A204.1 (cell line): ENCODE results near the gene MAP3K7CL.
"Not testable (repeated sequence)": the region's sequence is repeated elsewhere in the genome, so short reads cannot be mapped to it uniquely, and the experiment has no call there.

Experiments used
- FAIRE-seq: peaks from 2 replicates; lab custom pipeline; 2012; peaks lifted over from hg19 to GRCh38; lab: Jason Lieb, UNC

The MAP3K7CL gene

DNA sequence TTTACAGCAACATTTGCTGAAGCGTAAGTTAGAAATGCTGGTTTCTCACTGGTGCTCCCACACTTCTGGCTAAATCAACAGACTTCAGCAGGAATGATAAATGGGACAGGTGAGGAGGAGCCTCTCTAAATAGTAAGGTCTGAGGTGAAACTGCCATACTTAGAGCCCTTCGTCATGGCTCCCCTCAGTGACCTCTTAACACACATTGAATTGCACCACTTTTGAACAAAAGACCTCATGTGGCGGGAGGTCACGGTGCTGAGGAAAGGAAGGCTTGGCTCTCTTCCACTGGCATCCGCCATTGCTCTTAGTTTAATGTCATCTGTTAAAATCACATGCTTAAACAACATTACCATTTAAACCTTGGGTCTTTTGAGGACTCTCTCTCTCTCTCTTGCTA, 3.4 kb downstream of the MAP3K7CL start:
- FAIRE-seq = no peak

DNA sequence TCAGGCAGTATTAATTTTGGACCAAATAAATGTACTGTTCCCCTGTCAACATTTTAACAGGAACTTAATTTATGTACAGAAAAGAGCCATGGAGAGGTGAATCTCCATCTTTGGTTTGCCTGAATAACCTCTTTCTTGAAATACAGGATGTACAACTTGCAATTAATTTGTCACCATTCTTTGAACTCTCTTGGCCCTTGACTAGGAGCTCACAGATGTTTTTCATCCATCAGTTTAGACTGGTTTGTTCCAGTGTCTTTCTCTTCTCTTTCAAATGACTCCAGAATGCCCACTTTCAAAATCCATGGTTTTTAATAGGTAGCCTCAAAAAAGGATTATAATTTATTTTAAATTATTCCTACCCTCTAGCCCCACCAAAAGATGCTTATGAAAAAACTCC, 5.0 kb downstream of the MAP3K7CL start:
- FAIRE-seq = no peak

DNA sequence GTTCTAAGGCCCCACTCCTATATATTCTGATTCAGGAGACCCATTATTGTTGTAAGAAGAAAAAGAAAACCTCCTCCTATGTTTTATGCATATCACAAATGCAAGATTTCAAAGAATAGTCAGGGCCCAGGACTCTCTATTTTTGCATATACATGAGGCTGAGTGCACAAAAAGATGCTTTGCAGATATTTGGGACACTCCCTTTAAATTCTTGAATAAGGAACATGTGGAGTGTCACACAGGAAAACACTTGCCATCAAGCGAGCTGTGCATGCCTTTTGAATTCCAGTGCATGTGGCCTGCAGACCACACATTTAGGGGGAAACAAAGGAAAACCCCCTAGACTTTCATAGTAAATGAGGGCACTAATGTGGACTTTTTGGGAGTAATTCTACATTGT, 5.6 kb downstream of the MAP3K7CL start:
- no peak for FAIRE-seq

DNA sequence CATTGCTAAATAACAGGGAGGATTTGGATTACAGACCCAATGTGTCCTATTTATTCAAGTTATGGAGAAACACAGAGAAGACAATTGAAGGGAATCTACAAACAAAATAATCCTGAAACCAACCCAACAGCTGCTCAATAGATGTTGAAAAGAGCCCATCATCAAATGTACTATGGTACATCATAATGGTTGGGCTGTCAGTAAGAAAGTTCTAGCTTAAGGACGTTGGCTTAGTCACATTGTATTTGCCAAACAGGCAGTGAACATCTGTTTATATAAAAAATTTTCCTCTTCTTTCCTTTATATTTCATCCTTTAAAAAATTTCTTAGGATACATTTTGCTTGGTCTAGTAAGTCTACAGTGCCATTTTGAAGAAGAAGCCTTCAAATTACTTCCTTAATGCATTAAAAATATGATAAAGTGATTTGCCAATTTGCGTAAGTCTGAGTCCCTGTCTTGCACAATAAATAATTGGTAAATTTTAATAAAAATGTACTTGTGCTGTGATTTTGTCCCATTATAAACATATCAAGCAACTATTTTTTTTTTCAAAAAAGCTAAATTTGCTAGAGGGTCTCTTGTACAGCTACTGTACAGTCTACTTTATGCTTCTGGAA, 14.4 kb downstream of the MAP3K7CL start:
- no peak for FAIRE-seq

DNA sequence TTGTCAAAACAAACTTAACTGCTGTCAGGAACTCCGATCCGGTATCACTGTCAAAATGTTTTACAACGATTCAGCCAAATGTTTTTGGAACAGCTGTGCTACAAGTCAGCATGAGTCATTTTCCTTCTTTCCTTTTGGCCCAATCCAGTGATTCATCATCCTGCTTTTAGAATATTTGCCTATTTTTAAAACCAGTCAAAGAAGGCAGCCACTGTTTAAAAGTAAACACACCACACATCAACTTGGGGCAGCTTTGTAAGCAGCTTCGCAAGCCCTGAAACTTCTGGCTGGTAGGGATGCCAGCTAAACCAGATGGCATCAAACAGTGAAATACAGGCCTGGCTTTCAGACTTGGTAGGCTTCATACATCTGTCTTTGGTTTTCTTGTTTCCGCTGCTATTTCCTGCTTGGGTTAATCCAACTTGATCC, 14.9 kb downstream of the MAP3K7CL start:
- FAIRE-seq = no peak

DNA sequence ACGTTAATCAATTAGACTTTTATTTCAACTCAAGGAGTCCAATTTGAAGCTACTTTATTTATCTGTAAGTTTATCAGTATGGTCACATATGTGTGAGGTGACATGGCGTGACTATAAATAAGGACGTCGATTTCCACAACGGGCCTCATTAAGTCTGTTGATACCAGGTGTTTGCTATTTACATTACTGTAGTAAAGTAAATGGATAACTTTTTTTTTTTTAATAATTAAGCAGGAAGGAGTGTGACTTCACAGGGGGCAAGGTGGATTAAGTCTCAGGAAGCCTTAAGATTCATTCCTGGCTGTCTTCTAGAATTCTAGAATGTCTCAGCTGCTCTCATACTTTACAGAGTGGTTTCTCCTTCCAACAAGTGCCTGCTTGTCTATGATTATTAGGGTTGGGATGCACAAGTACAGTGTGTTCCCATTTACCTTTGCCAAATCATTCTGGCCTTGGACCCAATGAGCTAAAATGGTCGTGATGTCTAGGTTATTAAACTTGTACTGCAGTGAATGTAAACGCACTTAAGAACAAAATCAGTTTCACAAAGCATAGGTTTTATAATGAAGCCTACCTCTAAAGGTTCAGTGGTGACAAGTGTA, 15.5 kb downstream of the MAP3K7CL start:
- no peak for FAIRE-seq

DNA sequence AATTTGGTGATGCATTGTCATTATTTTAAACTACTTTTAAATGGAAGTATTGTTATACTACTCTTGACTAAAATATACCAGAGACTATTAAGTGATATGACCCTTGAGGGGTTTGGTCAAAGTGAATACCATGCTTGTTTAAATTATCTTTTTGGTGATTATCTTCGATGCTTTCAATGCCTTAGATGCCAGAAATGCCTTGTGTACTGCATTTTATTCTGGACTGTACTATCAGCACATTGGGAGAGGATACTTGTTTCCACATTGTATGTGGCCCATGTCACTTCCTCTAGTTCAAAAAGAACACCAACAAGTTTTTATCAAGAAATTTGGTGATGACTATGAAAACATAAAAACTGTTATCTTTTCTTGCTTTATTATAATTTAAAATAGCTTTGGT, 16.3 kb downstream of the MAP3K7CL start:
- FAIRE-seq = no peak

DNA sequence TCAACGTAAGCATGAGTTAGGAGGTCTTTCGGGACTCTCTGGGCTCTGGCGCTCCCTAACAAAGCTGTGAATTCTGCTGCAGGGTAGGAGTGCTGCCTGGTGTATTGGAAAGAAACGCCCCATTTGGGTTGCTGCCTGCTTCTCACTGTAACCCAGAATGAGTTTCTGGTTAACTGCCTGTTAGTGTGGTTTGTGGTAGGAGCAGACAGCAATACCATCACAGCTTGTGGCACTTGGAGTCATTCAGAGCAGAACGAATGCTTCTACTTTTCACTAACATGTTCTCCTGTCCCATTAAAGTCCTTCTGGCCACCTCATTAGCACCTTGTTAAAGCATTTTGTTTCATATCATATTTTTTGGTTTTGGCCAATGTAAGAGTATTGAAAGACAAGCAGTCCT, 18.1 kb downstream of the MAP3K7CL start:
- FAIRE-seq = no peak

DNA sequence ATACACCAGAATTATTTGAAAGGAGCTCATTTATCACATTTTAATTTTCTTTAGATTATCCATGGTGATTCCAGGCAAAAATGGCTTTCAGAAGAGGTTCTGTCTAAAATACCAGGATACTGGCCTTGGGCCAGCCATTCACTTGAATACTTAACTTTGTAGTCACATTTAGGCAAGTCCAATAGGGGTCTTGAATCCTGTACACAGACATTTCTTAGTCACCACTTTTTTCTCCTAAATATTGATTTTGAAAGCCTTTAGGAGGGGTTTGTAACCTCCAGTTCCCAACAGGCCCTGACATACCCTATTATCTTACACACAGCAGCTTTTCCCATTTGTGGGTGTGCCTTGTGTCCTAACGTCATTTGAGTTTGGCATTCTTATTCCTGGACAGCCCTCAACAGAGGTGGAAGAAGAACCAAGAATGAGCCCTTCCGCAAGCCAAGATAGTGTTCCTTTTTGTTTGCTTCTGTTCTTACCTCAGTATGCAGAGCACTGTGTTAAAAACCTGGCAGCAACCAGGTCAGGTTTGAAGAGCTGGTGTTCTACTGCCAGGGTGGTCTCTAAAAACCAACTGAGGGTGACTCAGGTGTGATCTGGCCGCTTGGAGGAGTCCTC, 19.5 kb downstream of the MAP3K7CL start:
- FAIRE-seq = no peak

DNA sequence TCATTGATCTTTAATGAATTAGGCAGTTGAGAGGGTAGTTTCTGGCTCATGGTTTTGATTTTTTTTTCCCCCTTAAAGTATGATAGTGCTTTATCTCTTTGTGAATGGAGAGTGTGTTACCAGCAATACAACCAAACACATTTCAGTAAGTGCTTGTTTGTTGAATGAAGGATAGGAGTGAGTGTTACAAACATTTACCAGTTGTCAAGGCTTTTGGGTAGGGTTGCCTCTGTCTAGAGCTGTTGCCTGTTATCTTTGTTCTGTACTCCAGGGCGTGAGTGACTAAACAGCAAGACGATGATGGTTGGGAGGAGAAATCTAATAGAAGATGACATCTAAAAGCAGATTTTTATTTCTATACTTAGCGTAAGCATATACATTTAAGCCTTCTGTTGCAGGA, 21.5 kb downstream of the MAP3K7CL start:
- FAIRE-seq = no peak

DNA sequence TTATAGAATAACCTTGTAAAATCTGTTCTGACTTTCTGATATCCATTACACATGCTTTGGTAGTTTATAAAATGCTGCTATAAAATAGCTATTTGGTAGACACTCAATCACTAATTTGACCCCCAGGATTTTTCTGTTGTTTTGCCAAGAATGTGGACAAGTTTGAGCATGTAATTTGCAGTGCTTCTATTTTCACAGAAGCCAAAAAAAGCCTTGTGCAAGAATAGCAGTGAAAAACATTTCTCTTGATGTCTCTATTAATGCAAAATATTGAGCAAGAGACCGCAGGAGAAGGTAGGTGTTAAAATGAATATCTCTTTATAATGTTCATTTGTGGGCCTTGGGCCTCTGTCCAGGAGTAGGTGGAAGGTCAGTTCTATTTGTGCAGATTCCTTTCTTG, 22.5 kb downstream of the MAP3K7CL start:
- FAIRE-seq = no peak

DNA sequence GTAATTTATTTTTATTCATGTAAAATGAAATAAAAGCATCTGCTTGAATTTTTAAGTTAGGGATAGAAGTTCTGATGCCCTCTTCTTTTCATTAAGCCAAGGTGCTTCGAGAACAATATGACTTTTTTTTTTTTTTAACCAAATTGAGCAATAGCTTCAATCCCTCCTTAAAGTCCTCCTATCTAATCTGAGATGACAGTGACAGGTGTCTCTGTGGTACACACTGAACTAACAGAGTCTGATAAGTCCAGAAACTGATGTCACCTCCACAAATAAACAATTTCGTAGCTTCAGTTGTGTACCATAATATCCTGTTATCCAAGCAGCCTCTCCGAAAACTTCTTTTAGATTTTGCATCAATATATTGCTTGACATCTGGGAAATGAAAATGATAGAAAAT, 23.8 kb downstream of the MAP3K7CL start:
- no peak for FAIRE-seq

DNA sequence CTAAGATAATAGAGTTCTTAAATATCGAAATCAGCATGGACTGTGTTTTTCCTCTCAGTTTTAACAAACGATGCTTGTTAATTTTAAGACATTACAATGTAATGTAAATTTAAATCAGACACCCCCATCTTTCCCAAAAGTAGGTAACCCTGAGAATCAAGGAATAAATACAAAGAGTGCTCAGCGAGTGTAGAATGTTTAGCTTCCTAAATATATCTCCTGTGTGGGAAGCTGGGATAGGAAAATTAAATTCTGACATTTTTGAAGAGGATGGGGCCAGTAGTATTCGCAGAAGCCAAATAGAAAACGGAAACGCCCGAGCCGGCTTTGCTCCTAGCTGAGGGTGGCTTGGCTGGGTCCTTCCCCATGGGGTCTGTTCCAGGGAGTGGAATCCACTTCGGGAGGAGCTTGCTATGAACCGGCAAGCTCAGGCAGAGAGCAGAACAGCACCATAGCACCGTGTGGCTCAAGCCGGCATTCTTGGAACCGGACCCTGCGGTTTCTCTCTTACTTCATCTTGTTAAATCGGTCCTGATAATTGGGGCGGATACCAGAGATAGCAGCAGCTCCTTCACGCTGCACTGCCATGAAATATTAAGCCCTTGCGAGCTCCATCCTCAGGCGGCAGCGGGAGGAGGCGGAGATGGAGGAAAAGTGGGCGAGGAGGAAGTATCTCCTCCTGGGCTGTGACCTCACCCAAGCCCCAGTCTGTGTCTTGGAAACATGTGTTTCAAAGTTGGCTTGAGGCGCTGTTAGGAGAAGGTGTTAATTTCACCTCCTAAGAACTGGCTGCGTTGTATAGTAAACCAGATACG, 24.9 kb downstream of the MAP3K7CL start:
- no peak for FAIRE-seq

DNA sequence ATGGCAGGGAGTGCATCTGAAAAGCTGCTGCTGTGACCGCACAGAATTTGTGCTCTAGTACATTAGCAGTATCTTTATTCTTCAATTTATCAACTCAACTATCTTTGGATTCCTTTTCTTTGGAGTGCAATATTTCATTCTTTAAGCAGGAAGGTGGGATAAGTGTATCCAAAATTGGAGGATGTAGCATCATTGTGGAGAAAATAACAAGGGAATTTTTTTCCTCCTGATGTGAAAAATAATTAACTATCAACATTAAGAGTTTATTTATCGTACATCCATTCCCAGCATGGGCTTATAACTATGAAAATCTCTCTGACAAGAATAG, 25.5 kb downstream of the MAP3K7CL start:
- FAIRE-seq = no peak

DNA sequence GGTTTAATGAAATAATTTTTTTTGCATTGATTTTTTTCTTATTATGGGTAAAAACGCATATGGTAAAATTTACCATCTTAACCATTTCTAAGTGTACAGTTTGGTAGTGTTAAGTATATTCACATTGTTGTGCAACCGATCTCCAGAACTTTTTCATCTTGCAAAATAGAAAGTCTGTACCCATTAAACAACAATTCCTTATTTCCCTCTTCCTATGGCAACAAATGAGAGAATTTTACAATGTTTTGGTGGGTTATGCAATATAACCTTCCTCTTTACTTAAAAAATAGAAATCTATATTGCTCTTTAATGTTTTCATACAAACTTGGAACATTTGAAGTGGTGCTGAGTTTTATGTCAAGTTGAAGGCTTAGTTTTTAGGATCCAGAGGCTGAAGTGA, 26.6 kb downstream of the MAP3K7CL start:
- FAIRE-seq = no peak

DNA sequence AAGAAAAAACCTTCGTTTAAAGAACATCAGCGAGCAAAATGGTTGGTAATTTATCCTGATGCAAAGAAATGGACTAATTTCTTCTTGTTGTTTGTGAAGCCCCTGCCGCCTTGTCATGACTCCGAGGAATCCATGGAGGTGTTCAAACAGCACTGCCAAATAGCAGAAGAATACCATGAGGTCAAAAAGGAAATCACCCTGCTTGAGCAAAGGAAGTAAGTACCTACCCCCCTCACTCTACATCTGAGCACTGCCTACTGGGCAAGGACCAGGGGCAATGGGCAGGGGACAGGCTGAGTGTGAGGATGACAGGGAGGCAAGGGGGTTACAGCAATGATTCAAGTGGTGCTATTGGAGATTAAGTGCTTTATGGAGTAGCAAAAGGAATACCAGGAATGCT, 29.4 kb downstream of the MAP3K7CL start:
- no peak for FAIRE-seq

DNA sequence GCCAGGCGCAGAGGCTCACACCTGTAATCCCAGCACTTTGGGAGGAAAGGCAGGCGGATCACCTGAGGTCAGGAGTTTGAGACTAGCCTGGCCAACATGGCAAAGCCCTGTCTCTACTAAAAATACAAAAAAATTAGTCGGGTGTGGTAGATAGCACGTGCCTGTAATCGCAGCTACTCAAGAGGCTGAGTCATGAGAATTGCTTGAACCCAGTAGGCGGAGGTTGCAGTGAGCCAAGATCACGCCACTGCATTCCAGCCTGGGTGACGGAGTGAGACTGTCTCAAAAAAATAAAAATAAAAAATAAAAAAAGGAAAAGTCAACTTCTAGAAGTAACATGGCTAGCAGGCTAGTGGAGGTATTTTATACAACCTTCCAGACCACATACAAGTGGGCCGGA, 32.4 kb downstream of the MAP3K7CL start:
- FAIRE-seq = not testable (repeated sequence)

DNA sequence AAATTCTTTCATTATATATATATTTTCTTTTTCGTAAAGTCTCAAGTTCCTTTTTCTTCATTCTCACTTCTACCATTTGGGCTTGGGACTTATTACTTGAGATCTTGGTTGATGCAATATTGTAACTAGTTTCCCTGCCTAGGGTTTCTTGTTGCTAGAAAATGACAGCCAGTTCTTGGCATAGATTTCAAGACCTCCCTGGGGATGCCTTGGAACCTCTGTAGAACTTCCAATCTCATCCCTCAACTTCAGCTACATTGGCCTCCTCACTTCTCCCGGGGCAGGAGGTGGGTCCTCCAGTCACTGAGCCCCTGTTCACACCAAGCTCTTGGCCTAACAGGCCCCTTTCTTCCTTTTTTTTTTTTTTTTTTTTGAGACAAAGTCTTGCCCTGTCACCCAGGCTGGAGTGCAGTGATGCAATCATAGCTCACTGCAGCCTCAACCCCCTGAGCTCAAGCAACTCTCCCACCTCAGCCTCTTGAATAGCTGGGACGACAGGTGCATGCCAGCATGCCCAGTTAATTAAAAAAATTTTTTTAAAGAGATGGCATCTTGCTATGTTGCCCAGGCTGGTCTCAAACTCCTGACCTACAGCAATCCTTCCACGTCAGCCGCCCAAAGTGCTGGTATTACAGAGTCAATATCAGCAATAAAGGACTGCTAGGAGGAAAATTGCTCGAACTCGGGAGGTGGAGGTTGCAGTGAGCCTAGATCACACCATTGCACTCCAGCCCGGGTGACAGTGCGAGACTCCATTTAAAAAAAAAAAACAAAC, 33.1 kb downstream of the MAP3K7CL start:
- no peak for FAIRE-seq

DNA sequence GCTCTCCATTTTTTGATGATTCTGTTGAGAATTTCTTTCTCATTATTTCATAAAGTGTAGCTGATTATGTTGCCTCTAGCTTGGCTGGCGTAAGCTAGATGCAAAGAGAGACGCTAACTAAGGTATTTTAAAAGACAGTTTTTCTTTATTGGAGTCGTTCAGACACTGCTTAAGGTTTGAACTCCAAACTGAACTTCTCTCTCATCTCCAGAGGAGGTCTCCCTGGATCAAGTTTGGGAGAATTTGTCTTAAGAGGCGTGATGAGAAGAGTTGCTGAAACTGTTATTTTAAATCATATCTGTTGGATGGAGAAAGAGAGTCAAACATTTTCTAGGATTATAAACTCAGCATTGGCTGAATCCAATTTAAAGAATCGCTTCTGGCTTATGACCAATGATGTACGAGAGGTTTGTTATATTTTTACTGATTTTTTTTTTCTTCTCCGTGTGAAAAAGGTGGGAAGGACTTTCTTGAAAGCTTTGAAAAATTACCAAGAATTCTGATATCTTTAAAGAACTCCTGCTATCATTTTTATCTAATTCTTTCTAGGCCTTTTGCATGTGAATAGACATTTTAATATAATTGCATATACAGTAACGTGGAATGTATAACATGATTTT, 34.0 kb downstream of the MAP3K7CL start:
- FAIRE-seq = peak; percentile 94

DNA sequence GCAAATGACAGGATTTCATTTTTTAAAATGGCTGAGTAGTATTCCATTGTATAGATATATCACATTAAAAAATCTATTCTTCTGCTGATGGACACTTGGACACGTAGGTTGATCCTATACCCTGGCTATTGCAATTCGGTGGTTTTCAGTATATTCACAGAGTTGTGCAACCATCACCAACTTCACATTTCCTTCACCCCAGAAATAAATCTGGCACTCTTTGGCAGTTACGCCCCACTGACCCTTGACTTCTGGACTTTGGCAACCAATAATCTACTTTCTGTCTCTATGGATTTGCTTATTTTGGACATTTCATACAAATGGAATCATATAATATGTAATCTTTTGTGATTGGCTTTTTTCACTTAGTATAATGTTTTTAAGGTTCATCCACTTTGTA, 35.9 kb downstream of the MAP3K7CL start:
- no peak for FAIRE-seq

DNA sequence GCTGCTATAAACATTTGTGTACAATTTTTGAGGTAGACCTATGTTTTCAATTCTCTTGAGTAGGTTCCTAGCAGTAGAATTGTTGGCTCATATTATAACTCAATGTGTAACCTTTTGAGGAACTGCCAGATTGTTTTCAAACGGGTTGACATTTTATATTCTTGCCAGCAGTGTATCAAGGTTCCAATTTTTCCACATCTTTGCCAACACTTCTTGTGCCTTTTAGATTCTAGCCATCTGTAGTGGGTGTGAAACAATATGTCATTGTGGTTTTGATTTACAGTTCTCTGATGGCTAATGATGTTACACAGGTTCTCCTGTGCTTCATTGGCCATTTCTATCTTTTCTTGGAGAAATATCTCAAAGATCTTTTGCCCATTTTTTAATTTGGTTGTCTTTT, 36.4 kb downstream of the MAP3K7CL start:
- no peak for FAIRE-seq

DNA sequence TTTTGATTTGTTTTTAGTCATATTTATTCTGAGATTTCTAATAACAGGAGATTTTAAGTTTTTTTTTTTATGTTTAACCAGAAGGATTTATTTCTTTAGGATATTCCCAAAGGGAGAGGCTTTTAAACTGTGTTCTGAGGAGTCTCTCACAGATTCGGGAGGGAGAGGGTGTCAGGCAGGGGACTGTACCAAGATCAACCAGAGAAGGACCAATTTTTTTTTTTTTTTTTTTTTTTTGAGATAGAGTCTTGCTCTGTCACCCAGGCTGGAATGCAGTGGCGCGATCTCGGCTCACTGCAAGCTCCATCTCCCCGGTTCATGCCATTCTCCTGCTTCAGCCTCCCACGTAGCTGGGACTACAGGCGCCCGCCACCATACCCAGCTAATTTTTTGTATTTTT, 37.0 kb downstream of the MAP3K7CL start:
- FAIRE-seq = not testable (repeated sequence)
